ENCODE results near the gene SORBS1.

DNA sequence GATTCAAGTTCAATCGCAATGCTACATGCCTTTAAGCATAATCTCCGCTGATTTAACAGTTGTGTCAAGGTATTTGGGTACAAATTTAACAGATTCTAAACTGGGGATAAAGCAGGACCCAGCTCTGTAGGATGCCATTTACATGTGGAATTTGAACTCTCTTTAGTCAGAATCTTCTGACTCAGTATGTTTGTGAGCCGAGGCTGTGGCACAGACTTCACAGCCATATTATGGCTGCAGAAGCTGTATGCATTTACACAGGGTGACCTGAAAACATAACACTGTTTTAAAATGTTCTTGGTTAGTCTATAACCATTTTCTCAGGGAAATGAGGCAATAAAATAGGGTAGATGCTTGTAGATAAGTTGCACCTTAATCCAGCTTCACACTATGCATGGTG lies 279.1 kb downstream of the SORBS1 start:
- TF ChIP-seq, protein P1, sequence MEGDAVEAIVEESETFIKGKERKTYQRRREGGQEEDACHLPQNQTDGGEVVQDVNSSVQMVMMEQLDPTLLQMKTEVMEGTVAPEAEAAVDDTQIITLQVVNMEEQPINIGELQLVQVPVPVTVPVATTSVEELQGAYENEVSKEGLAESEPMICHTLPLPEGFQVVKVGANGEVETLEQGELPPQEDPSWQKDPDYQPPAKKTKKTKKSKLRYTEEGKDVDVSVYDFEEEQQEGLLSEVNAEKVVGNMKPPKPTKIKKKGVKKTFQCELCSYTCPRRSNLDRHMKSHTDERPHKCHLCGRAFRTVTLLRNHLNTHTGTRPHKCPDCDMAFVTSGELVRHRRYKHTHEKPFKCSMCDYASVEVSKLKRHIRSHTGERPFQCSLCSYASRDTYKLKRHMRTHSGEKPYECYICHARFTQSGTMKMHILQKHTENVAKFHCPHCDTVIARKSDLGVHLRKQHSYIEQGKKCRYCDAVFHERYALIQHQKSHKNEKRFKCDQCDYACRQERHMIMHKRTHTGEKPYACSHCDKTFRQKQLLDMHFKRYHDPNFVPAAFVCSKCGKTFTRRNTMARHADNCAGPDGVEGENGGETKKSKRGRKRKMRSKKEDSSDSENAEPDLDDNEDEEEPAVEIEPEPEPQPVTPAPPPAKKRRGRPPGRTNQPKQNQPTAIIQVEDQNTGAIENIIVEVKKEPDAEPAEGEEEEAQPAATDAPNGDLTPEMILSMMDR (IDR thresholded peaks at IDR 0.05), result no peak
- no peak for TF ChIP-seq POLR2A (IDR thresholded peaks at IDR 0.05)

Measured in body of pancreas (tissue), 4 donors.